HPDE6-E6E7 (cell line): ENCODE data around the gene CRYBB1.
A peak's percentile ranks its signal among the peaks of the same experiment; 100 is the strongest.

ENCODE experiments used
- DNase-seq: peaks from one replicate; pipeline ENCODE4 v3.0.0; 2011; ENCODE audit warnings: missing footprints; ENCODE audit errors: extremely low spot score

CRYBB1 gene

GRCh38 chr22:26617271-26618199, at the start of gene CRYBB1:
CRYBB1 (minus strand) TSS chr22:26618027; CDS start chr22:26616319, 1,708 bp downstream.
- DNase-seq = no peak

- DNase-seq = no peak
Observed at GRCh38 chr22:26667140-26667539, 49.3 kb upstream of the CRYBB1 start.

- DNase-seq = no peak
Observed at GRCh38 chr22:26665813-26666231, 48.0 kb upstream of the CRYBB1 start.

GRCh38 chr22:26663374-26663923, 45.6 kb upstream of the CRYBB1 start:
- DNase-seq = no peak

- DNase-seq = no peak
Observed at GRCh38 chr22:26662160-26662559, 44.3 kb upstream of the CRYBB1 start.

- DNase-seq = peak; percentile 33
Observed at GRCh38 chr22:26660961-26661578, 43.2 kb upstream of the CRYBB1 start.

GRCh38 chr22:26660356-26660755, 42.5 kb upstream of the CRYBB1 start:
- DNase-seq = no peak

GRCh38 chr22:26658671-26659478, 41.0 kb upstream of the CRYBB1 start:
- DNase-seq = peak; percentile 95

GRCh38 chr22:26658161-26658560, 40.3 kb upstream of the CRYBB1 start:
- no peak for DNase-seq

- no peak for DNase-seq
Observed at GRCh38 chr22:26656891-26657851, 39.3 kb upstream of the CRYBB1 start, which contains the start of gene MIAT. MIAT (plus strand) TSS chr22:26657588.

GRCh38 chr22:26651815-26652214, 34.0 kb upstream of the CRYBB1 start:
- no peak for DNase-seq

GRCh38 chr22:26650722-26651421, 33.0 kb upstream of the CRYBB1 start:
- no peak for DNase-seq

- no peak for DNase-seq
Observed at GRCh38 chr22:26648528-26649388, 30.9 kb upstream of the CRYBB1 start.

- DNase-seq = no peak
Observed at GRCh38 chr22:26648011-26648497, 30.2 kb upstream of the CRYBB1 start.

- no peak for DNase-seq
Observed at GRCh38 chr22:26646158-26646557, 28.3 kb upstream of the CRYBB1 start.

GRCh38 chr22:26643418-26644100, 25.7 kb upstream of the CRYBB1 start:
- DNase-seq = no peak

- DNase-seq = no peak
Observed at GRCh38 chr22:26642465-26643417, 24.9 kb upstream of the CRYBB1 start.
